Posterior cingulate gyrus (tissue), 11 donors: ENCODE results near the gene CPSF7.
A peak's percentile ranks its signal among the peaks of the same experiment; 100 is the strongest.
"Not testable (repeated sequence)": the region's sequence is repeated elsewhere in the genome, so short reads cannot be mapped to it uniquely, and the experiment has no call there.

Experiments
- DNase-seq, 10 donors: peaks; one replicate each; pipeline versions ENCODE4 v3.0.0 to v3.0.0-alpha.2; 2020 to 2021; ENCODE audit warnings: mixed read lengths in 3 of 10
- intact Hi-C: fragments of 100-400 bp; cut with DNase I; formaldehyde crosslinking; loops from one replicate; pipeline ENCODE4 v1.15.1; 2023

The CPSF7 gene

GRCh38 chr11:61446211-61446651, 16.5 kb upstream of the CPSF7 start:
- intact Hi-C loops = loop anchor here (1.0 kb wide), 2 partner anchors 71 to 192 kb away; no protein-coding TSS in a partner anchor

DNA sequence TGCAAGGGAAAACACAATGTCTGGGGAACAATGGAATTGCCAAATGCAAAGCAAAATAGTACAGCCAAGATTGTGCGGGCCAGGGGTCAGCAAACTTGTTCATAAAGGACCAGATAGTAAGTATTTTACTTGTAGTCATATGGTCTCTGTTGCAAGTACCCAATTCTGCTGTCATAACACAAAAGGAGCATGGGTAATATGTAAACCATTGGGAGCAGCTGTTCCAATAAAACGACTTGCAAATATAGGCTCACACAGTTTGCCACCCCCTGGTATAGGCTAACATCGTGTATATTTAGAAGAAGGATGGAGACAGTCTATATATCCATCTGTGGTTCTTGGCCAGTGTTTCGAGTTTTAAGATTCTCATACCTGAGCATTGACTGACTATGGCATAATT, 15.7 kb upstream of the CPSF7 start:
- intact Hi-C loops = no loop called here
- DNase-seq = no peak

More at GRCh38 chr11:61446211-61446651, 16.5 kb upstream of the CPSF7 start:
- DNase-seq = peak; percentile 87 to 99 (median 94)

DNA sequence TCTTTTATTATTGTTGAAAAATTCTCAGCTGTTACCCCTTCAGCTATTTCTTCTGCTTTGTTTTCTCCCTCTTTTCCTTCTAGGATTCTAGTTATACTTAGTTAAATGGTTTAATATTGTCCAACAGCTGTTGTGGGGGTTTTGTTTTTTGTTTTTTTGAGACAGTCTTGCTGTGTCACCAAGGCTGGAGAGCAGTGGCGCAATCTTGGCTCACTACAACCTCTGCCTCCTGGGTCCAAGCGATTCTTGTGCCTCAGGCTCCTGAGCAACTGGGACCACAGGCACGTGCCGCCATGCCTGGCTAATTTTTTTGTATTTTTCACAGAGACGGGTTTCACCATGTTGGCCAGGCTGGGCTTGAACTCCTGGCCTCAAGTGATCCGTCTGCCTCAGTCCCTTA, 12.8 kb upstream of the CPSF7 start:
- intact Hi-C loops = no loop called here
- no peak for DNase-seq

DNA sequence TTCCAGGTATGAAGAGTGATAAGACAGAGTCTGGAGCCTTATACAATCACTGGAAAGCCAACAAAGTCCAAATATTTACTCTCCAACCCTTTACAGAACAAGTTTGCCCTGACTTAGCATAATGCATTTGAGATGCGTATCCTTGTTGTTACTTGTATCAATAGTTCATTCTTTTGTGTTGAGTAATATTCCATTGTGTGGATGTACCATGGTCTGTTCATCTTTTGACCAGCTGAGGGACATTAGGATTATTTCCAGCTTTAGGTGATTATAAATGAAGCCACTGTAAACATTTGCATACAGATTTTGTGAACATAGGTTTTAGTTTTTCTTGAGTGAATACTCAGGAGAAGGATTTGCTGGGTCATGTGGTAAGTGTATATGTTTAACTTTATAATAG, 9.8 kb upstream of the CPSF7 start:
- DNase-seq = no peak
- intact Hi-C loops = loop anchor here (10.0 kb wide), 1 partner anchor 105 kb away; the partner anchor contains the start of genes DDB1 and TKFC

DNA sequence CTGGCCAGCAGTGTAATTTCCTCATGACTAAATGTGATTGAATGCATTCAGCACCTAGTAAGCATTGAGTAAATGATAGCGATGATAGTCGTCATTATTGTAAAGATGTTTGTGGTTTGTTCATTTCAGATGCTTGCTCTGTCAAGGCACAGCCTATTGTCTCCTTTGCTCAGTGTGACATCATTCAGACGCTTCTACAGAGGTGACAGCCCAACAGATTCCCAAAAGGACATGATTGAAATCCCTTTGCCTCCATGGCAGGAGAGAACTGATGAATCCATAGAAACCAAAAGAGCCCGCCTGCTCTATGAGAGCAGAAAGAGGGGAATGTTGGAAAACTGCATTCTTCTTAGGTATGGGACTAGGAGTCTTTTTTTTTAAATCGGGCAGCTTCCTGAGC, 7.7 kb upstream of the CPSF7 start:
- DNase-seq = no peak
- intact Hi-C loops = loop anchor here (10.0 kb wide), 1 partner anchor 103 kb away; the partner anchor contains the start of genes DDB1 and TKFC

DNA sequence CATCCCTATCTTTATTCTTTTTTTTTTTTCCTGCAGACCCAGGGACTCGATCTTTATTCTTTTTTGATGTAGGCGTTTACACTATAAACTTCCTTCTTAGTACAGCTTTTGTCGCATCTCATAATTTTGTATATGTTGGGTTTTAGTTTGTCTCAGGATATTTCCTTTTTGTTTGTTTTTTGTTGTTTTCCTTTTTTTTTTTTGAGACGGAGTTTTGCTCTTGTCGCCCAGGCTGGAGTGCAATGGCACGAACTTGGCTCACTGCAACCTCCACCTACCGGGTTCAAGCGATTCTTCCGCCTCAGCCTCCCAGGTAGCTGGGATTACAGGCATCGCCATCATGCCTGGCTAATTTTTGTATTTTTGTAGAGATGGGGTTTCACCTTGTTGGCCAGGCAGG, 1.1 kb upstream of the CPSF7 start:
- DNase-seq = not testable (repeated sequence)
- intact Hi-C loops = loop anchor here (10.0 kb wide), 1 partner anchor 96 kb away; the partner anchor contains the start of genes DDB1 and TKFC

DNA sequence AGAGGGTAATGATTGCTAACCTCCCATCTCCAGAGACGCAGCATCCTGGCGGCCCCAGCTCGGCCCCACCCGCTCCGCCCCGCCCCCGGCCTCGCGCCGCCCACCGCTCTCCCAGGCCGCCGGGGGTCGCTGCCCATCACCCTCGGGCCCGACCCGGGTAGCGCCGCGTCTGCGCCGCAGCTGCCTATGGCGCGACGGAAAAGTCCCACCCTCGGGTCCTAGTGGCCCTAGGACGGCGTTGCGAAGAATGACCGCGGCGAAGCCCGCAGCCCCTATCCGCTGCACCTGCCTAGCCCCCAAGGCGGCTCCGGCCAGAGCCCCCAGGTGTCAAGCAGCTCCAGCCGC, 457 bp downstream of the CPSF7 start:
- intact Hi-C loops = no loop called here
- DNase-seq = peak in 5 of 10 donors; percentile 13 to 80 (median 30)

DNA sequence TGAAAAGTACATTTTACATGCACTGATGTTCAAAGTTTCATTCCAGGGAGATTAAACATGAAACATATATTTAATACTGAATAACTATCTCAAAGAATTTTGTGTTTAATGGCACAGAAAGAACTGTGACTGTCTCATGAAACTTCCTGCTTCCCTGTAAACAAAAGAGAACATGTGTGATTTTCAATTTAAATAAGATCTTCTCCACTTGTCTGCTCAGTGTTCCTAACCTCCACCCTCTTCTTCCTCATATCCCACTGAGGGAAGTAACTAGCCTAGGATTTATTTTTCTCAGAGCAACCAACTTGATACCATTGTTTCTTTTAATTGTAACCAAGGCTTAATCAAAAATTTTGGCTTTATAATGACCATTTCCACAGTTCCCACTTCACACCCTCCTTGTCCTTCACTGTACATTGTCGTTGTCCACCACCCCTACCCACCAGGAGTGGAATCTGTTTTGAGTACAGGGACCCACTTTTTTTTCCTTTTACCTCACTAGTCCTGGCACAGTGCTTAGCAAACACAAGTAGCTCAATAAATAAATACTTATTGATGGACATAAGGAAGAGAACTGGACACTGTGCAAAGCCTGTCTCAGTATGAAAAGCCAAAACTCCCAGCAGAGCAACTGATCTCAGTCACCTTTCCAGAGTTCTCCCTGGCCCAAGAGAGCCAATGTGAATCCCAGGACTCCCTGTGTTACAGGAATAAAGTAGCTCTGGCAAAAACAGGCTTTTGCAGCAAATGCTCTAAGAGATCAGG, 4.2 kb downstream of the CPSF7 start:
- no peak for DNase-seq
- intact Hi-C loops = no loop called here

- intact Hi-C loops = no loop called here
- DNase-seq = no peak
These were observed 7.5 kb downstream of the CPSF7 start for GRCh38 chr11:61422226-61422625.

- DNase-seq = no peak
- intact Hi-C loops = no loop called here
These were observed 11.6 kb downstream of the CPSF7 start for GRCh38 chr11:61418136-61418535.

- no peak for DNase-seq
- intact Hi-C loops = no loop called here
These were observed 12.1 kb downstream of the CPSF7 start for GRCh38 chr11:61417670-61418069.

- intact Hi-C loops = no loop called here
These were observed 12.8 kb downstream of the CPSF7 start for GRCh38 chr11:61416941-61417340.

GRCh38 chr11:61415381-61415780, 14.4 kb downstream of the CPSF7 start:
- intact Hi-C loops = no loop called here
- DNase-seq = no peak

More at GRCh38 chr11:61416941-61417340, 12.8 kb downstream of the CPSF7 start:
- no peak for DNase-seq

DNA sequence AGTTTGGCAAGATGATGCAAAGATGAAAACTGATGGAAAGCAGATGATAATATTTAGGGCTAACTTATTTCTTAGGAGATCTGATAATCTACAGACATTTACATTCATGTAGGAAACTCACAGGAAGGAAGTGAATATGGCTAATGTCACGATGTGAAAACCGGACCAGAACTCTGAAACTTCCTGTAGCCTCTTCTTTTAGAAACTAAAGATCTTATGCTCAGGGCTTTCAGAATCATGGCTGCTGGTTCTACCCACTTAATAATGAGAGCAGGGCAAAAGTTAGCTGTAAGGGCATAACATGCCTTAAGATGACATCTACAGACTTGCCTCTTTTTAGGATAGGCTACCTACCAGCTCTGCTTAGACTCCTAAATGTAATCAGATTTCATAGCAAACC, 15.2 kb downstream of the CPSF7 start:
- intact Hi-C loops = no loop called here
- no peak for DNase-seq

- intact Hi-C loops = no loop called here
- DNase-seq = no peak
These were observed 16.3 kb downstream of the CPSF7 start for GRCh38 chr11:61413496-61413895.

GRCh38 chr11:61411589-61411988, 18.2 kb downstream of the CPSF7 start:
- DNase-seq = no peak
- intact Hi-C loops = no loop called here

DNA sequence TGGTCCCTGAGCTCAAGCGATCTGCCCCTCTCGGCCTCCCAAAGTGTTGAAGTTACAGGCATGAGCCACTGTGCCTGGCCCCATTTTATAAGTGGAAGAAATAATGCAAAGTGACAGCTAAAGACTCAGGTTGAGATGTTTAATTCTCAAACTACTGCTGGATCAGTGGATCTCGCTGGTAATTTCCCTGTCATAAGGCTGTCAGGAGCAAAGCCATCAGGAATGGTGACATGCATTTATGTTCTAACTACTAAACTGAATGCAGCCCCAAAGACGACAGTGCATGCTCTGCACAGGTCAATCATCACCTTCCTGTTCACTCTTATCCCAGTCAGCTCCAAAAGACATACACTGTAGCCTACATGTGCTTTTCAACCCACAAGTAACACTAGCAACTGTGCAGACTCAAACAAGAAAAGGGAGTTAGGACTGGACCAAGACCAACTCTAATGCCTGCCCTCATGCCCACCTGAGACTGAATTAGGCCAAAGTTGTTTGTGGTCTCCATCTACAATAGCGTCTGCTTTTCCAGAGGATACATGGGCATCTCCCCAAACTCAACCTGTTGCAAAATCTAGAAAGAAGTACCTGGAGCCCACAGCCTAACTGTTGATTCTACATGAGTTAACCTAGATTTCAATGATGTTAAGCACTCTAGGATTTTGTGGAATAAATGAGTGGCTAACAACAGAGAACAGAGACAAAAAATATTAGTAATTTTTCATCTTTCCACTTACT, 22.6 kb downstream of the CPSF7 start:
- no peak for DNase-seq
- intact Hi-C loops = no loop called here

DNA sequence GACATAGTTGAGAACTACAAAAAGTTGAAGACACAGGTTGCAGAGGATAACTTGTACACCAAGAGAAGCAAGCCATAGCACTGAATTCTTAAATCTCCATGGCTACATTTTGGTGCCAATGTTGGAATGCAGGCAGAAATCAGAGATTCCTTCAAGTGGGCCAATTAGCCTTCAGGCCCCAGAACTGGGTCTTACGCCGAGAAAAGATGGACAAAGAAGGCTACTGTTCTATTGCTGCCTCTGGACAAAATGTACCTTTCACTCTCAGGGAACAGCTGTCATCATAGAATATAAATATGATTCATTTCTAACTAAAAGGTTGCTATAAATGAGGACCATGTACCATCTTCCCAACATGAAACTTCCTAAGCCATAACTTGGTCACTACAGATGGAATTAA, 23.7 kb downstream of the CPSF7 start:
- intact Hi-C loops = no loop called here
- DNase-seq = no peak

GRCh38 chr11:61404641-61405040, 25.1 kb downstream of the CPSF7 start:
- DNase-seq = no peak
- intact Hi-C loops = no loop called here

- intact Hi-C loops = no loop called here
- no peak for DNase-seq
These were observed 25.7 kb downstream of the CPSF7 start for GRCh38 chr11:61404103-61404502.

DNA sequence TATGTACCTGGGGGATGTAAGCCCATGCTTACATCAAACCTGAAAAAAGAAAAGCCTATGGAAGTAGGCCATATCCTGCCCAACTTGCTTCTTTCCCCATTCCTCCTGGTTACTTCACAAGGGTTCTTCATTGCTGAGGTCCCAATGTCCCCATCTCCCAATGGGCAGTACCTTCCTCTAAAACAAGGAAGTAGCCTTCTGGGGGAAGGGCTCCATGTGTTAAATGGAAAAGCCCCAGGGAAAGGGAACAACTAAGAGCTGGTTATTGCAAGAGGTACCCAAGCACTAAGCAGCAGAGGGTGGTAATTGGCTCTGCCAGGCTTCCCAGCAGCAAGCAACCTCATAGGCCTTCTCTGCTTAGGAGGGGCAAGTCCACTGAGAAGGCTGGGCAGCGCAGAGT, 26.1 kb downstream of the CPSF7 start:
- intact Hi-C loops = no loop called here
- DNase-seq = no peak

- intact Hi-C loops = no loop called here
- DNase-seq = no peak
These were observed 28.2 kb downstream of the CPSF7 start for GRCh38 chr11:61401573-61401972.
